ENCODE measurements around the gene CDS2.

Gene CDS2

GRCh38 chr20:5119435-5120184 lies 7.2 kb upstream of the CDS2 start, which contains the start of gene PCNA:
Gene PCNA, minus strand, starts transcription at chr20:5119958. Its CDS starts 160 bp downstream, at chr20:5119798.
- peak; percentile 73 for DNase-seq (ENCODE audit: low read depth)

GRCh38 chr20:5120185-5120476 lies 6.7 kb upstream of the CDS2 start:
- no peak for DNase-seq (ENCODE audit: low read depth)

- DNase-seq (ENCODE audit: low read depth), result no peak
Measured at GRCh38 chr20:5122873-5123260, 3.9 kb upstream of the CDS2 start.

- no peak for DNase-seq (ENCODE audit: low read depth)
Measured at GRCh38 chr20:5127204-5127858, 523 bp downstream of the CDS2 start.

- DNase-seq (ENCODE audit: low read depth), result no peak
Measured at GRCh38 chr20:5127859-5128424, 1.1 kb downstream of the CDS2 start.

- no peak for DNase-seq (ENCODE audit: low read depth)
Measured at GRCh38 chr20:5128886-5129285, 2.1 kb downstream of the CDS2 start.

GRCh38 chr20:5131502-5131901 lies 4.7 kb downstream of the CDS2 start:
- no peak for DNase-seq (ENCODE audit: low read depth)

GRCh38 chr20:5133998-5134397 lies 7.2 kb downstream of the CDS2 start:
- no peak for DNase-seq (ENCODE audit: low read depth)

GRCh38 chr20:5135363-5136012 lies 8.7 kb downstream of the CDS2 start:
- no peak for DNase-seq (ENCODE audit: low read depth)

- DNase-seq (ENCODE audit: low read depth), result no peak
Measured at GRCh38 chr20:5136096-5136495, 9.3 kb downstream of the CDS2 start.

GRCh38 chr20:5140195-5140594 lies 13.4 kb downstream of the CDS2 start:
- no peak for DNase-seq (ENCODE audit: low read depth)

GRCh38 chr20:5141615-5142014 lies 14.8 kb downstream of the CDS2 start:
- DNase-seq (ENCODE audit: low read depth), result no peak

- DNase-seq (ENCODE audit: low read depth), result no peak
Measured at GRCh38 chr20:5143851-5144250, 17.0 kb downstream of the CDS2 start.

- DNase-seq (ENCODE audit: low read depth), result no peak
Measured at GRCh38 chr20:5145365-5146098, 18.7 kb downstream of the CDS2 start.

- DNase-seq (ENCODE audit: low read depth), result no peak
Measured at GRCh38 chr20:5146099-5146668, 19.4 kb downstream of the CDS2 start.

- DNase-seq (ENCODE audit: low read depth), result no peak
Measured at GRCh38 chr20:5146871-5147592, 20.2 kb downstream of the CDS2 start.

GRCh38 chr20:5148581-5148980 lies 21.8 kb downstream of the CDS2 start:
- no peak for DNase-seq (ENCODE audit: low read depth)

GRCh38 chr20:5149892-5150225 lies 23.1 kb downstream of the CDS2 start:
- no peak for DNase-seq (ENCODE audit: low read depth)

- DNase-seq (ENCODE audit: low read depth), result no peak
Measured at GRCh38 chr20:5150226-5151076, 23.6 kb downstream of the CDS2 start.

GRCh38 chr20:5153152-5153467 lies 26.3 kb downstream of the CDS2 start:
- DNase-seq (ENCODE audit: low read depth), result no peak
